ENCODE data around the gene MYO5B. TPM values are rescaled to one million over a fixed set of nuclear protein-coding genes. Genes with fewer than 3 reads are reported as not detected.

MYO5B gene
- total and polyA plus RNA-seq, 10 of the 15 experiments (the other 5 are each of a cell fraction or from before 2014, with no cell fraction given), result 2.5 to 4.5 (median 3.3) TPM

DNA sequence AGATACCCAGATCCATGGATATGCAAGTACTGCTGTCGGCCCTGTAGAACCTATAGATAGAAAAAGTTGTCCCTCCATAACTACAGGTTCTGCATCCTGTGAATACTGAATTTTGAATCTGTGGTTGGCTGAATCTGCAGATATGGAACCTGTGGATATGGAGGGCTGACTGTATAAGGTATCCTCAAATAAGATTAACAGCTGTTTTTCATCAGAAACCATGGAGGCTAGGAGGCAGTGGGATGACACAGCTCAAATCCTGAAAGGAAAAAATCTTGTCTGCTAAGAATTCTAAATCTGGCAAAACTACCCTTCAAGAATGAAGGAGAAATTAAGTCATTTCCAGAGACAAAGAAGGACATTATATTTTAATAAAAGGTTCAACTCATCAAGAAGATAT, 367.0 kb downstream of the MYO5B start (continued):
- no peak for TF ChIP-seq E2F4 (IDR thresholded peaks at IDR 0.05; ENCODE audit: low read depth, low read length)

- peak overlapping the region; percentile 37; the same call in 1 of the 2 replicates for H2AFZ ChIP-seq (ENCODE audit: control insufficient read depth, low read depth, low read length)
- H3K9ac ChIP-seq (ENCODE audit: control insufficient read depth, insufficient read depth, low read length), result no peak overlapping the region; the same call in 1 of the 2 replicates
- TF ChIP-seq RUNX3 (IDR thresholded peaks at IDR 0.05; ENCODE audit: low read length) (peak; percentile 56; the same call in 1 of the 2 replicates), NR2F1 (conservative IDR thresholded peaks at IDR 0.05) (peak; percentile 54), ZNF622 (IDR thresholded peaks at IDR 0.05) (no peak), HDAC6 (IDR thresholded peaks at IDR 0.05; ENCODE audit: unreplicated experiment) (no peak)
- TF ChIP-seq, protein P1, sequence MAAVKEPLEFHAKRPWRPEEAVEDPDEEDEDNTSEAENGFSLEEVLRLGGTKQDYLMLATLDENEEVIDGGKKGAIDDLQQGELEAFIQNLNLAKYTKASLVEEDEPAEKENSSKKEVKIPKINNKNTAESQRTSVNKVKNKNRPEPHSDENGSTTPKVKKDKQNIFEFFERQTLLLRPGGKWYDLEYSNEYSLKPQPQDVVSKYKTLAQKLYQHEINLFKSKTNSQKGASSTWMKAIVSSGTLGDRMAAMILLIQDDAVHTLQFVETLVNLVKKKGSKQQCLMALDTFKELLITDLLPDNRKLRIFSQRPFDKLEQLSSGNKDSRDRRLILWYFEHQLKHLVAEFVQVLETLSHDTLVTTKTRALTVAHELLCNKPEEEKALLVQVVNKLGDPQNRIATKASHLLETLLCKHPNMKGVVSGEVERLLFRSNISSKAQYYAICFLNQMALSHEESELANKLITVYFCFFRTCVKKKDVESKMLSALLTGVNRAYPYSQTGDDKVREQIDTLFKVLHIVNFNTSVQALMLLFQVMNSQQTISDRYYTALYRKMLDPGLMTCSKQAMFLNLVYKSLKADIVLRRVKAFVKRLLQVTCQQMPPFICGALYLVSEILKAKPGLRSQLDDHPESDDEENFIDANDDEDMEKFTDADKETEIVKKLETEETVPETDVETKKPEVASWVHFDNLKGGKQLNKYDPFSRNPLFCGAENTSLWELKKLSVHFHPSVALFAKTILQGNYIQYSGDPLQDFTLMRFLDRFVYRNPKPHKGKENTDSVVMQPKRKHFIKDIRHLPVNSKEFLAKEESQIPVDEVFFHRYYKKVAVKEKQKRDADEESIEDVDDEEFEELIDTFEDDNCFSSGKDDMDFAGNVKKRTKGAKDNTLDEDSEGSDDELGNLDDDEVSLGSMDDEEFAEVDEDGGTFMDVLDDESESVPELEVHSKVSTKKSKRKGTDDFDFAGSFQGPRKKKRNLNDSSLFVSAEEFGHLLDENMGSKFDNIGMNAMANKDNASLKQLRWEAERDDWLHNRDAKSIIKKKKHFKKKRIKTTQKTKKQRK (IDR thresholded peaks at IDR 0.05; ENCODE audit: low read depth, low read length), result no peak
- 4% methylated on average over 5 of the region's 5 CpGs for WGBS (ENCODE audit: insufficient coverage, insufficient replicate concordance, low lambda C conversion rate, missing lambda C conversion rate)
- H3K4me3 ChIP-seq, result no peak overlapping the region
- no peaks in the 10 kb centered on the region for H3K9me3 ChIP-seq (replicated peaks; ENCODE audit: control insufficient read depth, insufficient read depth, low read length)
- BruUV-seq (replicated peaks), result no TSS peak
- peaks cover 18% of the 10 kb centered on the region for H3K4me1 ChIP-seq (ENCODE audit: control insufficient read depth, insufficient read depth, low read length)
- in situ Hi-C loops (cut with MboI) (no loop called here), intact Hi-C loops (cut with micrococcal nuclease; ENCODE audit: unreplicated experiment) (no loop called here)
- H3K27ac ChIP-seq (ENCODE audit: control insufficient read depth, insufficient read depth), result peak overlapping the region; percentile 18; the same call in 1 of the 2 replicates
- H3K4me2 ChIP-seq (ENCODE audit: control insufficient read depth, insufficient read depth), result peak overlapping the region; percentile 60
- no peaks in the 10 kb centered on the region for H3K27me3 ChIP-seq (replicated peaks in 1 of 2; ENCODE audit: control insufficient read depth in 2 of 2, insufficient read depth in 2 of 2, low read length in 1 of 2)
- ChIA-PET CTCF (interaction anchor here (0.5 to 1.3 kb wide), 2 partner anchors 40 to 561 kb away, joined by 3 to 4 read pairs; no protein-coding TSS in a partner anchor), RAD21 (ENCODE audit: unreplicated experiment) (interaction anchor here (1.1 kb wide), 1 partner anchor 36 kb away, joined by 3 read pairs; no protein-coding TSS in a partner anchor), SMC1A (ENCODE audit: uncharacterized antibody, unreplicated experiment) (interaction anchor here (1.5 kb wide), 1 partner anchor 9 kb away, joined by 5 read pairs; no protein-coding TSS in a partner anchor), POLR2A (interaction anchor here (0.6 to 1.0 kb wide), 2 partner anchors 9 to 868 kb away, joined by 3 read pairs; no protein-coding TSS in a partner anchor)
- H3K36me3 ChIP-seq (ENCODE audit: control insufficient read depth in 2 of 2, insufficient read depth in 2 of 2, low read length in 1 of 2), result no peaks in the 10 kb centered on the region
- peak; percentile 73 for ATAC-seq
- FAIRE-seq, result no peak
- DNase-seq (ENCODE audit: low read depth, low spot score), result no peak
- no peaks in the 10 kb centered on the region for H3K79me2 ChIP-seq (ENCODE audit: control insufficient read depth, insufficient read depth, low read length)
- H4K20me1 ChIP-seq (ENCODE audit: control insufficient read depth, insufficient read depth), result no peaks in the 10 kb centered on the region
These were observed 374.9 kb downstream of the MYO5B start for GRCh38 chr18:49819823-49820671.
